SIG-M5 treated with dmso at 0.1 percent for 504 hours (cell line): ENCODE measurements around the gene EPHA1.

Experiments
- DNase-seq: peaks from one replicate; lab custom pipeline; 2025; ENCODE audit not compliant: unreplicated experiment; lab: John Stamatoyannopoulos, UW

The EPHA1 gene

GRCh38 chr7:143390104-143390772 is 18.4 kb downstream of the EPHA1 start:
- no peak for DNase-seq

DNA sequence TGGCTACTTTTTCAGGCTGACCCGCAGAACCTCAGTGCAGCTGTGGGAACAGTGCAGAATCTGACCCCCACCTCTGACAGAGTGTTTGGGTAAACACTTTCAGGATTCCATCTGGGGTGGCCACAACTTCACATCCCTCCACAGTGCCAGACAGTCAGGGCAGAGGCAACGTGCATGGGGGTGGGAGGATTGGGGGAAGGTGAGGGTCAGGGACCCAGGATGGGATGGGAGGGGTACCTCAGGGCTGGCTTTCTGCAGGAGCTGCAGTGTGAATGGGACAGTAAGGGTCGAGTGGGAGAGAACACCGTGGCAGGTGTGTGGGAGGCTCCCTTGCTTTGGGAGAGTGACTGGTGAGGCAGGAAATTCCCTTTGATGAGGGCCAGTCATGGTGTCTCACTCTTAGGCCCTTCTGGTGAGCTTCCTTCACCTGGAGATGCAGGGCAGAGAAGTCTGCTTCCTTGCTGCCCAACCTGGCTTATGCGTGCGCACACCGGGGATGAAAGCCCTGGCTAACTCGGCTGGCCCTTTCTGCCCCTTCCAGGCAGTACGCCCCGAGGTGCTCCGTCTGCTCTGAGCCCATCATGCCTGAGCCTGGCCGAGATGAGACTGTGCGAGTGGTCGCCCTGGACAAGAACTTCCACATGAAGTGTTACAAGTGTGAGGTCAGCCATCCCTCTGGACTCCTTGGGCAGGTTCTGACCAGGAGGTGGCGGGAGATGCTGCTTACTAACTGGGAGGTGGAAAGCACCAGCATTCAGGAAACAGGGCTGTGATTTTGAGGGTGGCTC is 19.1 kb downstream of the EPHA1 start:
- no peak for DNase-seq

DNA sequence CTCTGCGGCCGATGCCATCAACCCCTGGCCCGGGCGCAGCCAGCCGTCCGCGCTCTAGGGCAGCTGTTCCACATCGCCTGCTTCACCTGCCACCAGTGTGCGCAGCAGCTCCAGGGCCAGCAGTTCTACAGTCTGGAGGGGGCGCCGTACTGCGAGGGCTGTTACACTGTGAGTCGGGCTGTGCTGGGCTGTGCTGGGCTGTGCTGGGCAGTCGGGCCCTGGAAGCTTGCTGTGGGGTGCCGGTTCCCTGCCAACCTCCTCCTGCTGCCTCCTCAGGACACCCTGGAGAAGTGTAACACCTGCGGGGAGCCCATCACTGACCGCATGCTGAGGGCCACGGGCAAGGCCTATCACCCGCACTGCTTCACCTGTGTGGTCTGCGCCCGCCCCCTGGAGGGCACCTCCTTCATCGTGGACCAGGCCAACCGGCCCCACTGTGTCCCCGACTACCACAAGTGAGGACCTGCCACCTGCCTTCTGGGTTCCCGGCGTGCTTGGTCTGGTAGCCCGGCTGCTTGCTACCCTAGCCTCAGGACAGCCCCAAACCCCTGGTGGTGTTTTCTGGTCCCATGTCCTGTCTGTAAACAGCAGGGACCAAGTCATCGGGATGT is 20.1 kb downstream of the EPHA1 start:
- DNase-seq = no peak

DNA sequence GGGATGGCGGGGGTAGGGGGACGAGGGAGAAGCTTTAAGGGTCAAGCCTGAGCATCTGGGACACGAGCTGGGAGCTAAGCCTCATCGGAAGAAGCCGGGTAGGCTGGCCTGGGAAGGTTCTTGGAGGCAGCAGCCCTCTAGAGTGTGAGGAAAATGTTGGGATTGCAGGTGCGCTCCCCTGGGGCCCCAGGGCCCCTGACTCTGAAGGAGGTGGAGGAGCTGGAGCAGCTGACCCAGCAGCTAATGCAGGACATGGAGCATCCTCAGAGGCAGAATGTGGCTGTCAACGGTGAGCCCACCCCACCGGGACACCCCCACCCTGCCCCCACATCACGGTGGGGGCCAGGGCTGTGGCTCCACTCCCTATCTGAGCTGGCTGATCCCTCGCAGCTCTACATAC is 20.6 kb downstream of the EPHA1 start:
- no peak for DNase-seq

GRCh38 chr7:143387156-143387975 is 21.3 kb downstream of the EPHA1 start:
- no peak for DNase-seq

DNA sequence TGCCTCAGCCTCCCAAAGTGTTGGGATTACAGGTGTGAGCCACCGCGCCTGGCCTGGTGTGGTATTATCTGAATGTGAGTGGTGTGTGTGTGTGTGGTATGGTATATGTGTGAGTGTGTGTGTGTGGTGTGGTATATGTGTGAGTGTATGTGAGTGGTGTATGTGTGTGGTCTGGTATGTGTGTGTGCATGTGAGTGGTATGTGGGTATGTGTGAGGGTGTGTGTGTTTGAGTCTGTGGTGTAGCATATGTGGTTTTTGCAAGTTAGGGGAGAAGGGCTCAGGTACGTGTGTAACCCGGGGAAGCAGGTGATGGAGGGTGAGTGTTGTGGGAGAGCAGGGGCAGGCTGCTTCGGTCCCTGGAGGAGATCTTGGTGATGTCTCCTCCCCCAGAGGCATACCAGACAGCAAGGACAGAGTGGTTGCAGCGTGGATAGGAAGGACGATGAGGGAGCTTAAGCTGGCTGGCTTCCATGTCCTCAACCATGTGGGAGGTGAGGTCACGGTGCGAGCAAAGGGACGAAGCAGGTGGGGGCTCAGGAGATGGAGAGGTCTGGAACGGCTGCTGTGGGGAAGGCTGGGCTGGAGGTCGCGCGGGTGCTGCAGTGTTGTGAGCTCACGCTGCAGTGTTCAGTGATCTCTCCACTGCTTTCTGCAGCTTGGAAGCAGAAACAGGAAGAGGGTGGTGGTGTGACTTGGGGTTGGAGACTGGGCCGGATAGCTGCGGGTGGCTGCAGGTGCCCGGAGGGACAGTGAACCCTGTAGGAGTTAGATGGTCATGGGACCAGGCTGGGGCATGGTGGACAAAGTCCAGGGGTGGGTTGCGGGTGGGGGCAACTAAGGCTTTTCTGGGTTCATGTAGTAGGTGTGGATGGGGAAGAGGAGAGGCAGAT is 22.5 kb downstream of the EPHA1 start:
- peak; percentile 41 for DNase-seq

DNA sequence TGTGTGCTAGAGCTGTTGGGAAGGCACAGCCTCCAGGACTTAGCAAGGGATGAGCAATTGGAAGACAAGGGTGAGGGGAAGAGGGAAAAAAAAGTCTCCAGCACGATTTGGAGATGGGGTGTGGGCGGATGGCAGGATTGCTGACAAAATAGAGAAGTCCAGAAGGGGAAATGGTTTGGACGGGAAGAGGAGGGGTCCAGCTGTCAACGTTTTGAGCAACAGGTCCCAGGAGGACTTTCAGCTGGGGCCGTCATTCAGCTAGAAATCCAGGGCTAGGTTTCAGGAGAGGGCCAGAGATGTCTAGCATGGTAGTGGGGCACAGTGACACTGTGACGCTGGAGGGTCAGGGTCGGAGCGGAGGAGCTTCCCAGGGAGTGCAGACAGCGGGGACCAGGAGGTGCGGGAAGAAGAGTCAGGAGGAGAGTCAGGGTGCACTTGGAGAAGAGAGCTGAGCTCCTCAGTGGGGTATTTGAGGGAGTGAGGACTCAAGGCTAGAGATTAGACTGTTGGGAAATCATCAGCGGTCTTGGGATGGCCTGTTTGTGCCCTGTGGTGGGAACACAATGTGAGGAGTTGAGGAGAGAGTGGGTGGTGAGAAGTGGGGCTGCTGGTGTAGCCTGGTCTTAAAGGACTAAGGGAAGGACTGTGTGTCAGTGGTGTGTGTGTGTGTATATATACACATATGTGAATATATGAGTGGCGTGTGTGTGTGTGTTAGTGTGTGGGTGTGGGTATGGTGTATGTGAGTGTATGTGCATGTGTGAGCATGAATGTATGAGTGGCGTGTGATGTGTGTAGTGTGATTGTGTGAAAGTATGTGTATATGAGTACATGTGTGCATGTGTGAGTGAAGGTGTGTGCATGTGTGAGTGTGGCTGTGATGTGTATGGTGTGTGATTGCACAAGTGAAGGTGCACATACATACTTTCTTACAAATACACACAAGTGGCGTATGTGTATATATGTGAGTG is 23.7 kb downstream of the EPHA1 start:
- peak; percentile 73 for DNase-seq

- no peak for DNase-seq
Measured at GRCh38 chr7:143384148-143384547, 24.5 kb downstream of the EPHA1 start.

DNA sequence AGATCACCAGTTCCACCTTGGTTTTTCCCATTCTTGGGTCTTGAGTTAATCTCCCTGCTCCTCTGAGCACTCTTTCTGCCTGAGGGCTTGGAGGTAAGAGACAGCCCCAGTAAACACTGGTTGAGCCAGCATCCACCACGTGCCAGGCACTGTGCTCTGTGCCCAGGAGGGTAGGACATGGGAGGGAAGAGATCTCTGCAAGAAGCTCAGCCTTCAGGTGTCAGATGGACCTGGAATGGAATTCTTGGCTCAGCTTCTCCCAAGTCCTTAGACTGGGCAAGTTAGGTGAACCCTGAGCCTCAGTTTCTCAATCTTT is 25.1 kb downstream of the EPHA1 start:
- no peak for DNase-seq

- DNase-seq = no peak
Measured at GRCh38 chr7:143382791-143383641, 25.6 kb downstream of the EPHA1 start.

DNA sequence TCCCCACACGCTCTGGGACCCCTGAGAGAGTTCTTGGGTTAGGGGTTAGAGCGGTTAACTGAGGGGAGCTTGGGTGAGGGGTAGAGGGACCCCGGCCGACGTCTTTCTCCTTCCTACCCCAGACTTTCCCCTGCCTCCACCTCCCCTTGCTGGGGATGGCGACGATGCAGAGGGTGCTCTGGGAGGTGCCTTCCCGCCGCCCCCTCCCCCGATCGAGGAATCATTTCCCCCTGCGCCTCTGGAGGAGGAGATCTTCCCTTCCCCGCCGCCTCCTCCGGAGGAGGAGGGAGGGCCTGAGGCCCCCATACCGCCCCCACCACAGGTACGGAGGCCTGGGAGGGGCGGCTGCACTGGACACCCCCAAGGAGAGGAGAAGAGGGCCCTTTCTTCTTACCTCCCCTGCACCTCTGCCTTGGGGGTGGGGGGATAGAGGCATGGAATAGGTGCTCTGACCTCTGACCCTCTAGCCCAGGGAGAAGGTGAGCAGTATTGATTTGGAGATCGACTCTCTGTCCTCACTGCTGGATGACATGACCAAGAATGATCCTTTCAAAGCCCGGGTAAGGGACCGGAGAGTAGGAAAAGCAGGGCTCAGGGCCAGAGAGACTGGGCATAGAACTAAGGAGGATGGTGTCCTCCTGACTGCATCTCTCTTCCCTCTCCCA is 26.4 kb downstream of the EPHA1 start:
- DNase-seq = no peak

DNA sequence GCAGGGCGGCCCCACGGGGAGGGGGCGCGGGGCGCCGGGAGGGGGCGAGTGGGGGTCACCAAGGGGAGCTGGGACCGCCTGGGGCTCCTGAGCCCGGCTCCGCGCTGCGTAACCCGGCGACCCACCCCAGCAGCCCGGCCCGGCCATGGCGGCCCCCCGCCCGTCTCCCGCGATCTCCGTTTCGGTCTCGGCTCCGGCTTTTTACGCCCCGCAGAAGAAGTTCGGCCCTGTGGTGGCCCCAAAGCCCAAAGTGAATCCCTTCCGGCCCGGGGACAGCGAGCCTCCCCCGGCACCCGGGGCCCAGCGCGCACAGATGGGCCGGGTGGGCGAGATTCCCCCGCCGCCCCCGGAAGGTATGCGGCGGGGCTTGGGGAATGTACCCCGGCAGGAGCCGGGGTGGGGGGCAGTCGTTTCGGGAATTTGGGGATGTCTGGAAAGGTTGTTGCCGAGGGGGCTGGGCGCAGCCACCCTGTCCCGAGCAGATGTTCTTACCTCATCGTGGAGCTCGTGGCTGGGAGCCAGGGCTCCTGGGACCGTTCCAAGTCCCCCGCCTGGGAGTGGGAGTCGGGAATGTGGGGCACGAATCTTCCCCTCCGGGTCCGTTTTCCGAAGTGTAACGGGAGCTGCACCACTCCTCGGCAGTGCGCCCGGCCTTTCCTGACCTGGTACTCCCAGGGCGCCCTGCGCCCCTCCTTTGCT is 27.1 kb downstream of the EPHA1 start:
- no peak for DNase-seq

DNA sequence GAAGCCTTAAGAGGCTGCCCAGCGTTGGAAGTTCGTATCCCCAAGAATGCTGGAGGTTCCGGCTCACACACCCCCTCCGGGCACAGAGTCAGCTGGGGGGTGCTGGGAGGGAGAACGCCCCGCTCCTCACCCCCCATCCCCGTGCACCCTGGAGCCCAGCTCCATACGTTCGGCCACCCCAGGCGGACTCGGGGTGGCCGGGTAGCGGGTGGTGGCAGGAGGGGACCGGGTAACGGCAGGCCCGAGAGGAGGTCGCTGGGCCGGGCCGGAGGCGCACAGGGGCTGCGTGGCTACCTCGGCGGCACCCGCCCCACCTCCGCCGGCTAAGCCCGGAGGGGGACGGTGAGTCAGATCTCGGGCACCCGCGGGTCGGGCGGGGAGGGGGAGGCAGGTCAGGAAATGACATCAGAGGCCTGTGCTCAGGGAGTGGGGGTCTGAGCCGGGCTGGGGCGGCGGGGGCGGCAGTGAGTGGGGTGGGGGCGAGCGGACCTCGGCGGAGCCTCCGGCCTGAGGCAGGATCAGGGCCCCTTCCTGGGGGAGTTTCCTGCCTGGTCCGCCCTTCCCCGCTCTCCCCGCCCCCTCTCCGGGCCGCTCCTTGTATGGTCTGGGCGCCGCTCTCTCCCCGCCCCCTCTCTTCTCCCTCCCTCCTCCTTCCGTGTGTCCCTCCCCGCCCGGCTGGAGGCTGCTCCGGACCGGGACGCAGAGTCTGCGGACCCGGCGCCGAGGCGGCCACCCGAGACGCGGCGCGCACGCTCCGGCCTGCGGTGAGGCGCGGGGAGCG is 27.8 kb downstream of the EPHA1 start, which contains the start of gene ZYX:
Gene ZYX (plus strand): TSS at position 700 of the 781 bp plus-strand sequence. CDS start 227 bp downstream, outside the sequence.
- DNase-seq = peak; percentile 94

DNA sequence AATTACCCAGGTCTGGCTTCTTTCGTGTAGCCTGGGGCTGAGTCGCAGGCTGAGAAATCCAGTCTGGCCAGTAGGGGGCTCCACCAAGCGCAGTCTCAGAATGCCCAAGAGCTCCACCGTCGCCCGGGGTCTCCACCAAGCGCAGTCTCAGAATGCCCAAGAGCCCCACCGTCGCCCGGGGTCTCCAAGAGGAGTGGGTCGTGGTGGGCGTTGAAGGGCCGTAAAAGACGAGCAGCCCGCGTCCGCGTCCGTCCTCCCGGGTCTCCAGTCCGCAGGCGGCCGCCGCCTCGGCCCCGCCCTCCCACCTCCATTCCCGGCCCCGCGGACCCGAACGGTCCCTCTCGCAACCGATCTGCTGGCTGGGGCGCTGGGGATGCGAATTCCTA is 28.4 kb downstream of the EPHA1 start:
- peak; percentile 85 for DNase-seq

DNA sequence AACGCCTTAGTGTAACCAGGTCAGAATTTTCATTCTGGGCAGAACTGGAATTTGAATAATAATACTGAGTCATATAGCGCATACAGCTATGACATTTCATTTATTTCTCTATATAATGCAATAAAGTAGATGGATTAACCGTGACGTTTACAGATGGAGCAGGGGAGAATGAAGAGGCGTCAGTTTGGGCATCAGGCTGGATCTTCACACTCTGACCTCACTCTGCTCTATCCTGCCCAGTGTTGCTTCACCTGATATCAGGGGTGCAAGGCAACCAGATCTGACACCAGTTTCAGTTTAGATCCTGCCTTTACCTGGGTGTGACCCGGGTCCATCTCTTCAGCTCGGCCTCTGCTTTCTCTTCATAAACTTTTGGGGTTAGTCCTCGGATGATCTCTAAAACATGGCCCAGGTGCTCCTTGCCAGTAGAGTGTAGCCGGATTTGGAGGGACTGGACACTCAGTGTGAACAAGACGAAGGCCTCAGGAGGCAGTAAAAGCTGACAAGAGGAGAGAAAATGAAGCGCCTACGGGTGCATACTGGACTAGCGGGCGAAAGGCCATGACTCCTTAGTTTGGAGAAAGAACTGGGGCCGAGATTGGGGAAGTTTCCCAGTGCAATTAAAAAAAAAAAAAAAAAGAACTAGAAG is 28.9 kb downstream of the EPHA1 start:
- no peak for DNase-seq

GRCh38 chr7:143376396-143376795 is 32.3 kb downstream of the EPHA1 start:
- peak; percentile 52 for DNase-seq
